GM19351 (cell line): ENCODE measurements around the gene KCNK1.
"Not testable (repeated sequence)": the region's sequence is repeated elsewhere in the genome, so short reads cannot be mapped to it uniquely, and the experiment has no call there.

Experiments
- ATAC-seq: cut with Tn5 transposase; IDR thresholded peaks from one replicate; pipeline ENCODE4 v1.9.1; 2021; ENCODE audit warnings: mild to moderate bottlenecking, moderate library complexity; ENCODE audit not compliant: unreplicated experiment

KCNK1 gene

DNA sequence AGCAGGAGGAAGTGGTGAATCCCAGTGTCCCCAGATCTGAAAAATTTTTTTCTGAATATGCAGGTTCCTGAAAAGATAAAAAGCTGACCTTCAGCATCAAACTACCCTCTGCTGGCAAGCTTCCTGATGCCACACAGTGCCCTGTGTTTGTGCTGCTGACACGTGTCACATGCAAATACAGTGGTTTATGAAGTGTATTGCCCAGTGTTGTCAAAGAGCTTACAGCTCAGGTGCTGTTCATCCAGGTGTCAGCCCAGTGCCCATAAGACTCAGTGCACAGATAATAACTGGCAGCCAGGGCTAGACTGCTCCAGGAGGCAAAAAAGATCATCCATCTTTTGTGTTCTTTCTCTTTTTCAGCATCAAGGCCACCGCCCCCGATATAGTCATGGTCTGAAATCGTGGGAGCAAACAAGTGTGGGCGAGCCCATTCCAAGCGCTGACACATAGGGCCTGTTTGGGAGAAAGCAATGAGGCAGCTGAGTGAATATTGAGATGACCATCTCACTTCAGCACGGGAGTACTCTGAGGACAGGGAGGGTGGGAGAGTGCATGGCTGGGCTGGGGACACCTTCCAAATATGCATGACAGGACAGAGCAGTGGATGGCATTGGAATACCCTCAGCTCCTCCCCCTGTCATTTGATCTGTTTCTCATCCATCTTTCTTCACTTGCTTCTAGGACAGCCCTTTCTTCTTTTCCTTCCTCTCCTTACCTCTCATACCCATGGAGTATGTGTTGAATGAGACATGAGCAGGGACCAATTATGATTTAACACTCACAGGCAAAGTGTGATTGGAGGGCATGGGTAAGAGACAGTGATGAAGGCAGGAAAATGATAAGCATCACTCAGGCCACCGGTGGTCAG is 6.4 kb upstream of the KCNK1 start:
- no peak for ATAC-seq

DNA sequence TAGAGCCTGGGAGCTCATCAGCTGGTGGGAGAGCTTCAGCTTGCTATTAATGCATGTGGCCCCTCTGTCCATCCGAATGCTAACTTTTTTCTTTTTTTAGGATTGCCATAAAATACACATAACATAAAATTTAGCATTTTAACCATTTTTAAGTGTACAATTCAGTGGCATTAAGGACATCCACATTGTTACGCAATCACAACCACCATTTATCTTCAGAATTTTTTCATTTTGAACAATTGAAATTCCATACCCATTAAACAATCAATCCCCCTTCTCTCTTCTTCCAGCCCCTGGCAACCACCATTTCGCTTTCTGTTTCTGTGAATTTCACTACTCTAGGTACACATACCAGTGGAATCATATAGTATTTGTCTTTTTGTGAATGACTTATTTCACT is 4.9 kb upstream of the KCNK1 start:
- no peak for ATAC-seq

DNA sequence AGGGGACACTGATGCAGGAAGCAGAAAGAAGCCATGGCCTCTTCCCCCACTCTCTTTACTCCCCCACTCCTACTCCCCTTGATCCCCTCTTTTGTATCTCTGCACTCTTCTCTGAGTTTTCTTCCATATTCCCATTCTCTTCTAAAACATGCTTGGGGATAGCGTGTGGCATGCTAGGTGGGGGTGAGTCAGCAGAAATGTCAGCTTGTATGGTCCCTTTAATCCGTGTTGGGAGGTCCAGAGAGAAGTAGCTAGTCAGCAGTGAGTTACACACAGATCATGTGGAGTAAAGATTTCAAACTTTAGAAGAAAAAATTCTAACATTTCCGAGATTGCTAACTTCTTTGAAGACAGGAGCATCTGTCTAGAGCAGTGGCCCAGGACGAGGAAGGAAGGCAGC is 4.0 kb upstream of the KCNK1 start:
- no peak for ATAC-seq

DNA sequence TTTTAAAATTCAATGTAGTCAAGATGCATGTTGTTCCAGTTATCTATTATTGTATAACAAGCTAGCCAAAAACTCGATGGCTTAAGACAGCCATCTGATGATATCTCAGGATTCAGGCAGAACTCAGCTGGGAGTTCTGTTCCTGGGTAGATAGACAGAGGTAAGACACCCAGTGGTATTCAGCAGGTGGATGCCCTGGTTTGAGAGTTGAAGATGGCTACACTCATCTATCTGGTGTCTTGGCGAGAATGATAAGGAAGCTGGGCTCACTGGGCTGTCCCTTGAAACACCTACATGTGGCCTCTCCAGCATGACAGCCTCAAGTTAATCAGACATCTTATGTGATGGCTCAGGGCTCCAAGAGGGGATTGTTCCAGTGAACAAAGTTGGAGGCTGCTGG is 3.3 kb upstream of the KCNK1 start:
- ATAC-seq: no peak

DNA sequence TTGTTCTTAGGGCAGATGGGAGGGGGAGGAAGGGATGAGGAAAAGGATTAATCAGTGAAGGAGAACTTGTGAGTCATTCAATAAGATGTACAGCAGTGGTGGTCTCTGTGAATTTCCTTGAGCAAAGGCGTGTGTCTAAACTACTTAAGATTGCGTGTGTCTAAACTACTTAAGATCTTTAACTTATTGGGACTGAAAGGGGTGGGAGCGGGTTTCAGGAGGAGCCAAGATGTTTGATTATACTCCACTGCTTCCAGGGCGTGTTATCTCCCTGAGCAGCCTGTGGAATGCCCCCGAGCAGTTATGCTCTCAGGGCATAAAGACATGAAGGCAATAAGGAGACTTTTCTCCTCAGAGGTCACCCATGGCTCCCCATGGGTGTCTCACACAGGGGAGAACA is 2.5 kb upstream of the KCNK1 start:
- ATAC-seq: not testable (repeated sequence)

DNA sequence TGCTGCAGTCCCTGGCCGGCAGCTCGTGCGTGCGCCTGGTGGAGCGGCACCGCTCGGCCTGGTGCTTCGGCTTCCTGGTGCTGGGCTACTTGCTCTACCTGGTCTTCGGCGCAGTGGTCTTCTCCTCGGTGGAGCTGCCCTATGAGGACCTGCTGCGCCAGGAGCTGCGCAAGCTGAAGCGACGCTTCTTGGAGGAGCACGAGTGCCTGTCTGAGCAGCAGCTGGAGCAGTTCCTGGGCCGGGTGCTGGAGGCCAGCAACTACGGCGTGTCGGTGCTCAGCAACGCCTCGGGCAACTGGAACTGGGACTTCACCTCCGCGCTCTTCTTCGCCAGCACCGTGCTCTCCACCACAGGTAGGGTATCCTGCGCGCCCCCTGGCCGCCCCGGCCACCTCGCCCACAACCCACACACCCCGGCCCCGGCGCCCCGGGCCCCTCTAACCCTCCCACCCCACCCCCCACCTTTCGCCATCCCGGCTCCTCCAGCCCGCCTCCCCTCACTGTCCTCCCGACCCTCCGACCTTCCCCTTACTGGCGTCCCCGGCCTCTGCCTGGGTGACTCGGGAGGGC is 352 bp downstream of the KCNK1 start:
- ATAC-seq: no peak

DNA sequence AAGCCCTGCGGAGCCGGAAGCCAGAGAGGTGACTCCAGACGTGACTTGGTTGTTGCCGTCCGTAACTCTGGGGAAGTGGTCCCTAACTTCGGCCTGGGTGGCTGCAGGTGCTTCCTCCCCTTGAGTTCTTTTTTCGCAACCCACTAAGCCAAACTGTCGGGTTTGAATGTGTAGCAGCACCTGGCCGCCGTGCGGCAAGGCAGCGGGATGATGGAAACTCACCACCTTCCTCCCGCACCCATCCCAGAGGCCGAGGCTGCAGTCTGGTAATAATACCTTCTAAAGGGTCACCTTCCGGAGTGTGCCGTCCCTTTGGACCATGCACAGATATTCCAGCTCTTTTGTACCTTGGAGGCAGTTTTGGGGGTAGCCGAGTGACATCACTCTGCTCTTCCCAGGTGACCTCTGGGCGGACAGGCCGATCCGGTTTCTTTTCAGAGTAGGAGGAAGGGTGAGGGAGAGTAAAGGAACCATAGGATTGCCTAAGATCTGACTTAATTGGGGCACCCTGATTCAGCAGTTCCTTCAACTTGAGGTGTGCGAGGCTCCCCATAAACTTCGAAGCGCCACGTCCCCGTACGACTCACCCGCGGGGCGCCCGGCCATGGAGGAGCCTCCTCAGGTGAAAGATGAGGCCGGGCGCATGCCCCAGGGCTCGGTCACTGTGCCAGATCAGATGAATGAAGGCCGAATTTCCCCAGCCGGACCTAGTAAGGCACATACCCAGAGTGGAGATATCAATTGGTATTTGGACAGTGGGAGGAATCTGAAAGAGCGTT is 1.0 kb downstream of the KCNK1 start:
- no peak for ATAC-seq

DNA sequence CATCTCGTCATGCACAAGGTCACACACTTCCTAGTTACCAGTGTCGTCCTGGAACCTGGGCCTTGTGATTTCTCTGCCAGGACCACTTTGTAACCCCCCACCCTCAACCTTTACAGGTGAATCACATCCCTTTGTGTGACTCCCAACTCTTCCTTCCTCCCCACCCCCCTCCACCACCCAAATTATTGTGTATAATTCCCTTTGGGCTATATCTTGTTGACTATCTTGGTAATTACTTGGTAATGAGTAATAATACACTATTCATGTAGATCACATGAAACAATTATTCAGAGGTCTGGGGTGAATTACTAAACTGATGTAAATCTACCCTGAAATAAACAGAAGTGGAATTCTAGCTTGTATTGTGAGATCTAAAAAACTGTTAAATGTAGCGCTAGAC is 1.7 kb downstream of the KCNK1 start:
- ATAC-seq: no peak

DNA sequence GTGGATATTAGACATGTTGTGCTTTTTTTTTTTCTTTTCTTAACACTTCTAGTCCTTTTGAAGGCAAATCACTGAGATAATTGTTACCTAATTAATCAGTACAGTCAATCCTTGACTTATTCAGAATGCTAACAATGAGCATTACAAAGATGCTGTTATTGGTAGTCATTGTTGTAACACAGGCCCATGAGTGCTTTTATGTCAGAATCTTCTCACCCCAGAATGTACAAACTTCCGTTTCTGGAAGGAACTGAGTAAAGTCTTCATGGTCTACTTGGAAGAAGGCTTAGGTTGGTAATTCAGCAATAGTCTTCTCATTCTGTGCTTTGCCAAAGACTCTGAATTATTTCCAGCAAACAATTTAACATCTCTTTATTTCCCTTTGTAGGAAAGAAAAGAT is 3.1 kb downstream of the KCNK1 start:
- ATAC-seq: no peak

DNA sequence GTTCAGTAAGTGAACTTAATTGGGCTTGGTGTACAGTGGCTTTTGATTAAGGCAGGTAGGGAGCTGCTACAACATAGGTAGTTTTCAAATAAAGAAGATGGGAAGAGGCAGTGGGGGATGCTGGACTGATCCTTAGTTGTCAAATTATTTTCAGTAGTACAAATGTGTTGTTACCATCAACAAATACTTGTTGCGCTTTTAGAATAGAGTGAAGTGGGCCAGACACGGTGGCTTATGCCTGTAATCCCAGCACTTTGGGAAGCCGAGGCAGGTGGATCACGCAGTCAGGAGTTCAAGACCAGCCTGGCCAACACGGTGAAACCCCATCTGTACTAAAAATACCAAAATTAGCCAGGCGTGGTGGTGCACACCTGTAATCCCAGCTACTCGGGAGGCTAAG is 5.5 kb downstream of the KCNK1 start:
- ATAC-seq: not testable (repeated sequence)

DNA sequence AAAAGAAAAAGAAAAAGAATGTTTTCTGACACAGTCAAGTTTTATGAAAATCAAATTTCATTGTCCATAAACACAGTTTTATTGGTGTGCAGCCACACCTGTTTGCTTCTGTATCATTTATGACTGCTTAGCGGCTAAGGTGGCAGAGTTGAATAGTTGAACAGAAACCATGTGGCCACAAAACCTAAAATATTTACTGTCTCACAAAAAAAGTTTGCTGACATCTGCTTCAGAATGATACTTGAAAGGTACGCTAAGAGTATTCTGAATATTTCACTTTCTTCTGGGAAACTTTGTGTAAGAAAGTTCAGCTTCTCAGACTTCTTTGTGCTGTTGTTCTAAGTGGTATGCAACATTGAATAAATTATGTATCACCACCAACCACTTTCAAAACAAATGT is 6.2 kb downstream of the KCNK1 start:
- ATAC-seq: no peak

DNA sequence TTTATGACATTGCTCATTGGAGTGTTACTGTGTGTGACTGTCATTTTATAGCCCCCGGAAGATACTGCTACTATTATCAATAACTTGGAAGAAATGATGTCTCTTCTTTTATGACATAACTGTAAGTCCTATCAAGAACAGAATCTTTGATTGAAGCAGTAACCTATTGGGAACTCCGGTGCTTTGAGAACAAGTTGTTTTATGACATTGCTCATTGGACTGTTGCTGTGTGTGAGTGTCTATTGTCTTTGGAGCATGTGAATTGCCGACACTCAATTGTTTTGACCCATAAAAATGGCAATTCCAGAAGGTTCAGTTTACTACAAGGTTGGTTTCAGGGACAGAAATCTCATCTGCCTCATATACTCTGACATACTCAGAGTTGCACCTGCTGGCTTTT is 8.0 kb downstream of the KCNK1 start:
- no peak for ATAC-seq

DNA sequence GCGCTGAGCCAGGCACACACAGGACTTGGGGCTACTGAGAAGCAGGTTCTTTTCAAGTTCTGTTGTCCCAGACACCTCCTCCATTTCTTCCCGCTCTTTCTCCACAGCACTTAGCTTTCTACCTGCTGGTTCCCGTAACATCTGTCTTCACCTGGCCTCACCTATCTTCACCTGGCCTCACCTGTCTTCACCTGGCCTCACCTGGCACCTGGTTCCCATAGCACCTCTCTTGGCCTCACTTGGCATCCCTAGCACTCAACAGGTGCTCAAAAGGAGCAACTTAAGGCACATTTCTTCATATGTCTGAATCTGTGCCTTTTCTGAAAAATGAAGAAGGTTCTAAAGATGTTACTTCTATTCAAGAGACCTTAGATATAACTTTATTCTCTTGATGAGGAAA is 10.4 kb downstream of the KCNK1 start:
- no peak for ATAC-seq

DNA sequence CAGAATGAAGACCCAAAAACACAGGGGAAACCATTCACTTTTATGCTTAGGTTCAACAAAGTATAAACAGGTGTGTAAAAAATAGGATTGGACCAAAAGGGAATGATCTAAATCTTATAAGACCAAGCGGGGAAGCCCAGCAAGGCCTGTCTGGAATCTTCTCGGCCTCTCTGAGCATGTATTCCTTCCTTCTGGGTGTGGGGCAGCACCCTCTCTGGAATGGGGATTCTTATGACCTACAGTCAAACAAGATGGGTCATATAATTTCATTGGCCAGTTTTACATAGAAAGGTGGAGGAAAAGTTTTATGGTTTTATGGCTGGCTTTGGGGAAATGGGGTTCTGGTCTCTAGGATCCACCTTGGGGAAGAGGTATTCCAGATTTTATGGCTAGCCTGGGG is 11.2 kb downstream of the KCNK1 start:
- no peak for ATAC-seq

DNA sequence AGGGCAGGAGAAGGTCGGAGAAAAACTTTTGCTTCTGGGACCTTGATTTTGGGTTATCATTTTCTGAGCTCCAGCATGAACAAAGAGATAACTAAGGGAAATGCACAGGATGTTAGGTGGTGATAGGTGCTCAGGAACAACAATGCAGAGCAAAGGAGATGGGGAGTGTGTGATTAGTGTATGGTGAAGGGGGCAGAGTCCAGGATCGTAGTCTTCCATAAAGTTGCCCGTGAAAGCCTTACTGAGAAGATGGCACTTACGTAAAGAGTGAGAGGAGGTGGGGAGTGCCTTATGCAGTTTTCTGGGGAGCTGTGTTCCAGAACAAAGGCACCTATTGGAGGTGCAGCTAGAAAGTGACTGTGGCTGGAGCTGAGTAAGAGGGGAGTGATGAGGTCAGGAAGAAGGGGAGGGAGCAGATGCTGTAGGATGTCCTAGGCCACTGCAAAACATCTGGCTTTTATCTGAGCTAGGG is 11.6 kb downstream of the KCNK1 start:
- ATAC-seq: no peak

DNA sequence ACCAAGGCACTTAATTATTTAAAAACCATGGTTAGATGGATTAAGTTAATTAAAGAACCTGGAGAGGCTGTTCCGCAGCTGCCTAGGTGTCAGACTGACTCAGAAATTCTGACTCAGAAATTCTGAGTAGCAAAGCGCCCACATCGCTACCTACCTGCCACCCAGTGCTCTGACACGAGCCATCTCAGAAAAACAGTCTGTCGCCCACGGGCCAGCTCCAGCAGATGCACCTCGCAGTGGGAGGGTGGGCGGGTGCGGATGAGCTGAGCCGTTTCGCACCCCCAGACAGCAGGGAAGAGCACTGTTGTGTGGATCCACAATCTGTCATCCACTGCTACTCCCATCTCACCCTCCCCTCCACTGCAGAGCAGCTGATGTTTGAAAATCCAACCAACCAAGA is 13.5 kb downstream of the KCNK1 start:
- no peak for ATAC-seq

DNA sequence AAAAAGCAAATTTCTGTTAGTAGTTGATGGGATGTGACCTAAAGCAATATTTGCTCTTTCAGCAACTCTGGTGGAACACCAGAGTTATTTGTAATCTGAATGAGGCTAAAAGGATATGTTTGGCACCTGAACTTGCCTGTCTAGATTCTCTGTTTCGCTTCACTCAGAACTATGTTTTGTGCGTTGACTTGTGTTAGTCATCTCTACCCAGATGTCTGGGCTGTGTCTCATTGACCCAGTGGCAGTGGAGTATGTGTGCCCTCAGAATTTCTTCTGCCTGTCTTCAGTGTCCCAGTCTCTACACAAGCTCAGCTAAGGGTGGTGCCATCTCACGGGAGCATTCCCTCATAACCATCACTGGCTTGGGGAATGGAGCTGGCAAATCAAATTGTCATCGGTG is 13.9 kb downstream of the KCNK1 start:
- ATAC-seq: no peak

DNA sequence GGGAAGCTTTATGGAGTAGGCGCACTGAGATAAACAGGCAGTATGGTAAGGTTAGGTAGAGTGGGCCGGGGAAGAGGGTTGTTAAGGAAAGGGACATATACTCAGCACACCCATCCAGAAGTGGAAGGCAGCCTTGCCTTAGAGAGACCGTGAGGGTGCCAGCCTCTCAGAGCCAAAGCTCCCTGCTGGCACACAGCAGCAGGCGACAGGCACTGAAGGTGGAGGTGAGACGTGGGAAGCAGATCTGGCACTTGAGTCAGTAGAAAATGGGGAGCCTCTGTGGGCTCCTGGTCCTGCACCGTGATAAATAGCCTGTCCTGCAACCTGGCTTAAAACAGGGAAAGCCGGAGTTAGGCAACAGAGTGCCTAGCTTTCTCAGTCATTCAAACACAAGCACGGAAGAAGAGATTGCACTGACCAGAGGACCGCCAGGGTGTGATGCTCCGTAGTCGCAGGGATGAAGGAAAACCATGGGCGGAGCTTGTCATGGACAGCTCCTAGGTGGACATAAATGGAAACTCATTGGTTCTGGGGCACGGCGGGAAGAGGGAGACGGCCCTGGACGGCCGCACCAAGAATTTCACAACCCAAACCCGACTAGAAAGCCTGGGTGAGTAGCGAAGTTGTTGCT is 15.5 kb downstream of the KCNK1 start:
- no peak for ATAC-seq

DNA sequence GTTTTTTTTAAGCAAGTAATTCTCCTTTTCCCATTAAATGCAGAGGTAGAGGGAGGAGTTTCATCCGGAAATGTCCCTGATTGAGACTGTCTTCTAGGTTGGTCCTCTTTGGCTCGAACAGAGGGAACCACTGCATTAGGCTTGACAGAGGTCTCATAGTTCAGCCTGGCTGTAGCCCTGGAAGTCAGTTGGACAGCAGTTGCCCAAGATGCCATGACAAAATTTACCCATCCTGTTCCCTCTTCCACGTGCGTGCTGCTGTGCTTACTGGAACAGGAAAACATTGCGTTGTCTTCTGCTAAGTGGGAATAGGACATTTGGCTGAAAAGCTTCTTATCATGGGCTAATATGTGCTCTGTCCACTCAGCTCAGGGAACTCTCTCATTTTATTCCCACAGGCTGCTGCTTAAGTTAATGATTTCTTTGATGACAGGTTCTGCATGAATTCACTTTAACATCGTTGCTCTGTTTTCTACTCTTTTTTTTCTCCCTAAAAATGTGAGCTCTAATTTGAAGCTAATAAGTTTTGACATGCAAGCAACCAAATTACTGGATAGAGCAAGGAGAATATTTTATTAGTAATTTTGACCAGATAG is 18.0 kb downstream of the KCNK1 start:
- ATAC-seq: no peak

DNA sequence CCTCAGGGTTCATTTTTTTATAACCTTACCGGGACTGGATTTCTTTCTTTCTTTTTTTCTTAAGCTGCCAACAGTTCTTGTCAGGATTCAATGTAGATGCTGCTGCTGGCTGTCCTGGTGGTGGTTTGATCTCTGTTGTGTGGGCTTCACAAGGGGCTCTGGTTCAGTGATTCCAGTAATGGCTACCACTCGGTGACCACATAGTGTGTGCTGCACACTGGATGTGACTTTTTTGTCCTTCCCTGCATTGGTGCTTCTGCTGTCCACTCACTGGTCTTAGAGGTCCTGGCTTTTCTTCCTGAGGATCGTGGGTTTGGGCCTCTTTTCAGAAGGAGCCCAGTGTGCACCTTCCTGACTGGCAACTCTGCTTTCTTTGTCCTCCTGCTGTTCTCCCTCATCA is 18.5 kb downstream of the KCNK1 start:
- ATAC-seq: no peak
